Measurements from ENCODE around the gene NEU1. TPM values are rescaled to one million over a fixed set of nuclear protein-coding genes. Genes with fewer than 3 reads are reported as not detected.

NEU1 gene
- polyA plus RNA-seq, 2 of the 4 experiments (the other 2 are of a cell fraction) = 15.8 to 19.2 TPM

DNA sequence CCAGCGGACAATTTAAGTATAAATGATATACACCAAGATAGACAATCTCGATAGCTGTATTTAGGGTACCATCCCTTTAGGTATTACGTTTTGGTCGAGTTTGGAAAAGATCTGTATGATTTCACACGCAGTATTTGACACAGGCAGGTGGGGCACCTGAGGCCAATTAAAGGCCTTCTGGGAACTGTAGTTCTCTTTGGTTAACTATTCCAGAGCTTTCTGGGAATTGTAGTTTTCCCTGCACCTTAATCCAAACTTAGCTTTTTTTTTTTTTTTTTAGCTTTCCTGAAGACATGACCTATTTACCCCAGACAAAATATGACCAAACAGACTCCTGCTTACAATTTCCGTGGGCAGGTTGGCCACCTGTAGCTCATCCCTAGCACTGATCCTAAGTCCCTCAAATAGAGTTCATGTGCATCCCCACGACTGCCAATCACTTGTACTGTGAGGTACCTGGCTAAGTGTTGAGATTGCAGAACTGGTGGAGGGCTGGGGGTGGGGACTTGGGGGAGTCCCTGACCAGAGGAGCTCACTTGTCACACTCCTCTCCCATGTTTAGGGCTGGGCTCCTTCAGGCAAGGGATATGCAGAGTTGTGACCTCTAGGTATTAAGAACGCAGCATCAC, 35.9 kb upstream of the NEU1 start:
- Histone ChIP-seq H3K4me2 (peak overlapping the region; percentile 91), H3K9me3 (no peaks in the 10 kb centered on the region), H3K4me1 (peaks cover 24% of the 10 kb centered on the region), H3K27ac (peak overlapping the region; percentile 89 to 96), H3K4me3 (peak overlapping the region; percentile 97)
- TF ChIP-seq CHD4 (IDR thresholded peaks at IDR 0.05; ENCODE audit: borderline replicate concordance) = no peak
- TF ChIP-seq RARB (CRISPR knock-in tag; IDR thresholded peaks at IDR 0.05) = no peak
- TF ChIP-seq MAZ (IDR thresholded peaks at IDR 0.05; ENCODE audit: borderline replicate concordance, low read depth, low read length) = no peak
- no peak for TF ChIP-seq EHMT2 (IDR thresholded peaks at IDR 0.05; ENCODE audit: low read depth)
- no peak for TF ChIP-seq POLR2A (IDR thresholded peaks at IDR 0.05; ENCODE audit: low read length)
- no peak for TF ChIP-seq NR3C1 (IDR thresholded peaks at IDR 0.05)
- TF ChIP-seq HOXB5 (CRISPR knock-in tag; IDR thresholded peaks at IDR 0.05) = no peak
- CTCF ChIA-PET = interaction anchor here (0.6 to 1.9 kb wide), 4 partner anchors 15 to 103 kb away, joined by 3 to 14 read pairs (median 5); no protein-coding TSS in a partner anchor
- peak; percentile 62 to 68; a peak in 5 of 6 replicates for ATAC-seq
- no peak for FAIRE-seq
- POLR2A ChIA-PET = interaction anchor here (0.6 to 2.1 kb wide), 12 partner anchors 36 to 1347 kb away, joined by 3 to 14 read pairs (median 4); partner anchors contain the start of genes C6orf47, CFB, HSPA1A and HSPA1B
- WGBS (ENCODE audit: missing lambda C conversion rate) = 17% methylated on average over 7 of the region's 8 CpGs
- peak; percentile 26 to 52 for DNase-seq (ENCODE audit: low read depth in 1 of 2, low spot score in 1 of 2)

DNA sequence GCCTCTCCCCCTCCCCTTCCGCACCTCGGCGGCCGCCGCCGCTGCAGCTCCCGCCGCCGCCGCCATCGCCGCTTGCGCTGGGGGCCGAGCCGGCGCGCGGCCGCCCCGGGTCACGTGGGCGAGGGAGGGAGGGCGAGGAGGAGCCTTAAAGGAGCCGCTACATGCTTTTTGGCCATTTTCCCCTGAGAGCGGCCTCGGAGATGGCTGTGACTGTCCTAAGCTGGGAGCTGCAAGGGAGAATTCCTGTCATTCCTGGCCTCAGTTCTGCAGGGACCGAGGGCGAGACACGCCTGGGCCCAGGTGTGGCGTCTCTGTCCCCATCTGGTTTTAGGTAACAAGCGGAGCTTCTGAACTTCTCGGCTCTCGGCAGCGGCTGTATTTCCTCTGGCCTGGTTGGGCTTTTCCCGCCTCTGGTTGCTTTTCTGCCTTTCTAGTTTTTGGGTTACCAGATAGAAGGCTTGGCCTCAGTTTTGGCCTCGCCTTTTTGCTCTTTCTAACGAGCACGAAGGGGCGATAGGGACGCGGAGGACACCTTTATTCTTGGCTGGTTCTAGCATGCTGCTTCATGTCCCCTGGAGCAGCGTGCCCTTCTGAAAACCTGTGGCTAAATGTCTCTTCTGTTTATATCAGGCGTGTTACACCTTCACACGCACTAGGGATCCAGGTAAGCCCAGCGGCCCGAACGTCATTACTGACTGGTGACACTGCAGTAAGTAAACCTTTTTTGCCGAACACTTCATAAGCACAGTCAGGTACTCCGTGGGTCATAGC, 35.2 kb upstream of the NEU1 start, which contains the start of gene EHMT2:
EHMT2 (minus strand) TSS at position 87 of the 771 bp plus-strand sequence; CDS start at position 66, 21 bp downstream.
- Histone ChIP-seq H3K4me2 (peak within 1 kb of the TSS; percentile 91), H3K27ac (peak within 1 kb of the TSS; percentile 89 to 96), H3K4me3 (peak within 1 kb of the TSS; percentile 97), H3K4me1 (peaks cover 21% of the 10 kb centered on the region), H3K9me3 (no peaks in the 10 kb centered on the region)
- CTCF ChIA-PET = interaction anchor here (0.6 to 1.9 kb wide), 5 partner anchors 14 to 102 kb away, joined by 3 to 14 read pairs (median 4); no protein-coding TSS in a partner anchor
- ATAC-seq (peak; percentile 61 to 81), FAIRE-seq (no peak), DNase-seq (ENCODE audit: low read depth in 1 of 2, low spot score in 1 of 2) (peak; percentile 61 to 76)
- 0% methylated on average over 23 of the region's 49 CpGs for WGBS (ENCODE audit: missing lambda C conversion rate)
- POLR2A ChIA-PET = interaction anchor here (0.6 to 2.1 kb wide), 10 partner anchors 47 to 1348 kb away, joined by 3 to 14 read pairs (median 4); partner anchors contain the start of genes C6orf47, CFB, HSPA1A and HSPA1B
- TF ChIP-seq JUN (IDR thresholded peaks at IDR 0.05) (peak in 1 of 2 experiments; percentile 43; a peak in 1 of 5 replicates), MAFK (IDR thresholded peaks at IDR 0.05; ENCODE audit: partially characterized antibody) (no peak), HOXA7 (CRISPR knock-in tag; IDR thresholded peaks at IDR 0.05) (no peak), CEBPB (IDR thresholded peaks at IDR 0.05) (no peak), SMC3 (IDR thresholded peaks at IDR 0.05) (no peak), POLR2A (IDR thresholded peaks at IDR 0.05; ENCODE audit: low read length) (peak; percentile 44), FOSB (CRISPR knock-in tag; IDR thresholded peaks at IDR 0.05) (no peak), EP300 (IDR thresholded peaks at IDR 0.05) (no peak), RARB (CRISPR knock-in tag; IDR thresholded peaks at IDR 0.05) (no peak), MAZ (IDR thresholded peaks at IDR 0.05; ENCODE audit: borderline replicate concordance, low read depth, low read length) (0 out of 2 replicates have a peak, but pooled peaks have one; percentile 18), FOSL2 (IDR thresholded peaks at IDR 0.05) (no peak), FOSL2 (CRISPR knock-in tag; IDR thresholded peaks at IDR 0.05) (no peak), NPAS2 (CRISPR knock-in tag; IDR thresholded peaks at IDR 0.05; ENCODE audit: borderline replicate concordance) (no peak), EHMT2 (IDR thresholded peaks at IDR 0.05; ENCODE audit: low read depth) (no peak), ZFP36 (IDR thresholded peaks at IDR 0.05; ENCODE audit: borderline replicate concordance, partially characterized antibody) (no peak), CHD2 (IDR thresholded peaks at IDR 0.05; ENCODE audit: low read length, partially characterized antibody) (no peak), KDM5A (IDR thresholded peaks at IDR 0.05) (no peak)
- TF ChIP-seq, protein P1, sequence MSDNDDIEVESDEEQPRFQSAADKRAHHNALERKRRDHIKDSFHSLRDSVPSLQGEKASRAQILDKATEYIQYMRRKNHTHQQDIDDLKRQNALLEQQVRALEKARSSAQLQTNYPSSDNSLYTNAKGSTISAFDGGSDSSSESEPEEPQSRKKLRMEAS (IDR thresholded peaks at IDR 0.05) = peak; percentile 49
- TF ChIP-seq, protein P2, sequence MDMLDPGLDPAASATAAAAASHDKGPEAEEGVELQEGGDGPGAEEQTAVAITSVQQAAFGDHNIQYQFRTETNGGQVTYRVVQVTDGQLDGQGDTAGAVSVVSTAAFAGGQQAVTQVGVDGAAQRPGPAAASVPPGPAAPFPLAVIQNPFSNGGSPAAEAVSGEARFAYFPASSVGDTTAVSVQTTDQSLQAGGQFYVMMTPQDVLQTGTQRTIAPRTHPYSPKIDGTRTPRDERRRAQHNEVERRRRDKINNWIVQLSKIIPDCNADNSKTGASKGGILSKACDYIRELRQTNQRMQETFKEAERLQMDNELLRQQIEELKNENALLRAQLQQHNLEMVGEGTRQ (IDR thresholded peaks at IDR 0.05) = peak; percentile 73
- TF ChIP-seq, protein P3, sequence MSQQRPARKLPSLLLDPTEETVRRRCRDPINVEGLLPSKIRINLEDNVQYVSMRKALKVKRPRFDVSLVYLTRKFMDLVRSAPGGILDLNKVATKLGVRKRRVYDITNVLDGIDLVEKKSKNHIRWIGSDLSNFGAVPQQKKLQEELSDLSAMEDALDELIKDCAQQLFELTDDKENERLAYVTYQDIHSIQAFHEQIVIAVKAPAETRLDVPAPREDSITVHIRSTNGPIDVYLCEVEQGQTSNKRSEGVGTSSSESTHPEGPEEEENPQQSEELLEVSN (IDR thresholded peaks at IDR 0.05; ENCODE audit: borderline replicate concordance, low read depth) = no peak

Data from A549 (cell line).